Measurements from ENCODE around the gene GALNS.

- TF ChIP-seq, protein P1, sequence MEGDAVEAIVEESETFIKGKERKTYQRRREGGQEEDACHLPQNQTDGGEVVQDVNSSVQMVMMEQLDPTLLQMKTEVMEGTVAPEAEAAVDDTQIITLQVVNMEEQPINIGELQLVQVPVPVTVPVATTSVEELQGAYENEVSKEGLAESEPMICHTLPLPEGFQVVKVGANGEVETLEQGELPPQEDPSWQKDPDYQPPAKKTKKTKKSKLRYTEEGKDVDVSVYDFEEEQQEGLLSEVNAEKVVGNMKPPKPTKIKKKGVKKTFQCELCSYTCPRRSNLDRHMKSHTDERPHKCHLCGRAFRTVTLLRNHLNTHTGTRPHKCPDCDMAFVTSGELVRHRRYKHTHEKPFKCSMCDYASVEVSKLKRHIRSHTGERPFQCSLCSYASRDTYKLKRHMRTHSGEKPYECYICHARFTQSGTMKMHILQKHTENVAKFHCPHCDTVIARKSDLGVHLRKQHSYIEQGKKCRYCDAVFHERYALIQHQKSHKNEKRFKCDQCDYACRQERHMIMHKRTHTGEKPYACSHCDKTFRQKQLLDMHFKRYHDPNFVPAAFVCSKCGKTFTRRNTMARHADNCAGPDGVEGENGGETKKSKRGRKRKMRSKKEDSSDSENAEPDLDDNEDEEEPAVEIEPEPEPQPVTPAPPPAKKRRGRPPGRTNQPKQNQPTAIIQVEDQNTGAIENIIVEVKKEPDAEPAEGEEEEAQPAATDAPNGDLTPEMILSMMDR (conservative IDR thresholded peaks at IDR 0.05; ENCODE audit: low read length): no peak
- TF ChIP-seq EZH2phosphoT487 (IDR thresholded peaks at IDR 0.05; ENCODE audit: borderline replicate concordance): no peak
These were observed 41.1 kb upstream of the GALNS start for GRCh38 chr16:88897696-88898425.

Data from Loucy (cell line).